Measurements from ENCODE around the gene ST6GALNAC2.
A peak's percentile ranks its signal among the peaks of the same experiment; 100 is the strongest.

The ST6GALNAC2 gene

GRCh38 chr17:76560036-76560876, 25.4 kb downstream of the ST6GALNAC2 start:
- no peak for TF ChIP-seq CTCF (conservative IDR thresholded peaks at IDR 0.05)

GRCh38 chr17:76559460-76559859, 26.2 kb downstream of the ST6GALNAC2 start:
- H3K27ac ChIP-seq = peak overlapping the region; percentile 94; the same call in 1 of the 2 replicates

More at GRCh38 chr17:76560036-76560876, 25.4 kb downstream of the ST6GALNAC2 start:
- H3K27ac ChIP-seq = peak overlapping the region; percentile 94; the same call in 1 of the 2 replicates

GRCh38 chr17:76558198-76559095, 27.2 kb downstream of the ST6GALNAC2 start:
- H3K27ac ChIP-seq = peak overlapping the region; percentile 94
- TF ChIP-seq CTCF (conservative IDR thresholded peaks at IDR 0.05) = peak; percentile 84

GRCh38 chr17:76557368-76558197, 28.1 kb downstream of the ST6GALNAC2 start:
- TF ChIP-seq CTCF (conservative IDR thresholded peaks at IDR 0.05) = peak; percentile 78
- peak overlapping the region; percentile 94 for H3K27ac ChIP-seq

GRCh38 chr17:76556765-76557367, 28.8 kb downstream of the ST6GALNAC2 start:
- TF ChIP-seq CTCF (conservative IDR thresholded peaks at IDR 0.05) = no peak
- peak overlapping the region; percentile 94 for H3K27ac ChIP-seq

GRCh38 chr17:76554131-76554530, 31.5 kb downstream of the ST6GALNAC2 start:
- TF ChIP-seq CTCF (conservative IDR thresholded peaks at IDR 0.05) = no peak
- H3K27ac ChIP-seq = no peak overlapping the region

- H3K27ac ChIP-seq = no peak overlapping the region
- no peak for TF ChIP-seq CTCF (conservative IDR thresholded peaks at IDR 0.05)
These were observed 32.3 kb downstream of the ST6GALNAC2 start for GRCh38 chr17:76553178-76553908.

All from VCaP (cell line).